Measurements from ENCODE around the gene STX2.
"Not testable (repeated sequence)": the region's sequence is repeated elsewhere in the genome, so short reads cannot be mapped to it uniquely, and the experiment has no call there.

The STX2 gene

GRCh38 chr12:130868412-130868811 is 29.4 kb upstream of the STX2 start:
- DNase-seq: no peak

DNA sequence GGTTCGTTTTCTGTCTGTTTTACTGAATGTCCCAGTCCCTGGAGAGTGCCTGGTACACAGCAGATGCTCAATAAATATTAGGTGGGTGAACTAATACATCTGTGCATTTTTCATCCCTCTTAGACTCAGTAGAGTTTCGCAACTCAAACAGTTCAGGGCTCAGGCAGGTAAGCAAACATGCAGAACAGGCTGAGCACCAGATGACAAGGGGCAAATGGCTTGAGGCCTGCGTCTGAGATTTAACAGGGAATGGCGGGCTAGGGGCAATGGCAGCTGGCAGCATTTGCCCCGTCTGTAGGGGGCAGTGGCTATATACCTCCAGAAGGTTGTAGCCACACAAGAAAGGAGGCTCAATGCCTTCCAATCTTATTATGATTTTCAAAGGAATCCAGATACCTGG is 24.2 kb upstream of the STX2 start:
- no peak for DNase-seq

DNA sequence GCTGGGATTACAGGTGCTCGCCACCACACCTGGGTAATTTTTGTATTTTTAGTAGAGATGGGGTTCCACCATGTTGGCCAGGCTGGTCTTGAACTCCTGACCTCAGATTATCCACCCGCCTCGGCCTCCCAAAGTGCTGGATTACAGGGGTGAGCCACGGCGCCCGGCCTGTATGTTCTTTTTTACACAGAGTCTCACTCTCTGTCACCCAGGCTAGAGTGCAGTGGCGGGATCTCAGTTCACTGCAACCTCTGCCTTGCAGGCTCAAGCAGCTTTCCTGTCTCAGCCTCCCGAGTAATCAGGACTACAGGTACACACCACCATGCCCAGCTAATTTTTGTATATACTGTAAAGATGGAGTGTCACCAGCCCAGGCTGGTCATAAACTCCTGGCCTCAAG is 23.7 kb upstream of the STX2 start:
- DNase-seq: not testable (repeated sequence)

- no peak for DNase-seq
Observed at GRCh38 chr12:130862161-130862560, 23.1 kb upstream of the STX2 start.

DNA sequence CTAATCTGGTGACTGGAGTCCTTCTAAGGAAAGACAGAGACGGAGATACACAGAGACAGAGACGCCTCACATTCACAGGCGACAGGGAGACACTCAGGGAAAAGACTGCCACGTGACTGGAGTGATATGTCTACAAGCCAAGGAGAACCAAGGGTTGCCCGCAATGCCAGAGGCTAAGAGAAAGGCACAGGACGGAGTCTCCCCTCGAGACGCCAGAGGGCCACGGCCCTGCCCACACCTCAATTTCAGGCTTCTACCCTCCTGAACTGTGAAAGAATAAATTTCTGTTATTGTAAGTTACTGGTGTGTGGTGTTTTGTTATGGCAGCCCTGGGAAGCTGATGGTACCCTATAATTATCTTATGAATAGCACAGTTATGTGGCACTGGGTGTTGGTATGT is 21.3 kb upstream of the STX2 start:
- no peak for DNase-seq

- no peak for DNase-seq
Observed at GRCh38 chr12:130859161-130859560, 20.1 kb upstream of the STX2 start.

DNA sequence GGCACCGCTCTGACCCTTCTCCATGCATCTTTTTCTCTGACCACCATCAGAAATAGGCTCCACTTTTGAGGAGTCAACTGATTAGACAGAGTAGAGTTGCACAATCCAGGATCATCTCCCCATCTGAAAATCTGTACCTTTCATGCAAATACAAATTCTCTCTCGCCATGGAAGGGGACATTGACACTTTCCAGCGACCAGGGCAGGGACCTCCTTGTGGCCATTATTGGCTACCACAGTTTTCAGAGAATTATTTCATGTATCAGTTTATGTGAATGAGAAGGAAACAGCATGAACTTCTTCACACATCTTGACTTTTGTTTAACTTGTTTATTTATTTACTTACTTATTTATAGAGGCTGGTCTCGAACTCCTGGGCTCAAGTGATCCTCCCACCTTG is 19.0 kb upstream of the STX2 start:
- DNase-seq: no peak

DNA sequence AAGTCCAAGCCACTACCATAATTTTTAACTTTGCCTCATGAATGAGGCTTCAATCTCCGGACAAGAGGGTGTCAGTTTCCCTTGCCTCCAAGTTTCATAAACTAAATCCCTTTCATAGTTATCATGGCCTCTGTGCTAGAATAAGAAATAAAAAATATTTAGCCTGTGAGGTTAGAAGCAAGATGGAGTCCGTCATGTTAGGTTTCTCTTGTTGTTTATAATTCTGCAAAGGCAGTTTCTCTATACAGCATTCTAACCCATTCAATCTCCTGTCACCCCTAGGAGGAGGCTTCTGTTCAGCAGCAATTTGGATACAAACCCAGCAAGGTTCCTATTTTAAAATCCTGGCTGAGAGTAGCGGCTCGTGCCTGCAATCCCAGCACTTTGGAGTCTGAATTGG is 17.0 kb upstream of the STX2 start:
- no peak for DNase-seq

DNA sequence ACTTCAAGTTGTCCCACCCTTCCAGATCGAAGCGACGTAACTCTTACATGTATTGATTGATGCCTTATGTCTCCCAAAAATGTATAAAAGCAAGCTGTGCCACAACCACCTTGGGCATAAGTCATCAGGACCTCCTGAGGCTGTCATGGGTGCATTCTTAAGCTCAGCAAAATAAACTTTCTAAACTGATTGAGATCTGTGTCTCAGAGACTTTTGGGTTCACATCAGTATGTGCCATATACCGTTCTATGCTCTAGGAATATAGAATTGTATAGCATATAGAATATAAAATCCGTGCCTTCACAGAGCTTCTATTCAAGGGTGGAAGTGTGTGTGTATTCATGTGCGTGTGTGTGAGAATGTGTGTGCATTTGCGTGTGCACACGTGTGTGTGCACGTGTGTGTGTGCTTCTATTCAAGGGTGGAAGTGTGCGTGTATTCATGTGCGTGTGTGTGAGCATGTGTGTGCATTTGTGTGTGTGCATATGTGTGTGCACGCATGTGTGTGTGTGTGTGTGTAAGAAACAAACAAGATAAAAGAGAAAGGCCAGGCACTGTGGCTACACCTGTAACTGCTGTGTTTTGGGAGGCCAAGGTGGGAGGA is 11.5 kb upstream of the STX2 start:
- no peak for DNase-seq

- no peak for DNase-seq
Observed at GRCh38 chr12:130849561-130850417, 10.7 kb upstream of the STX2 start.

- not testable (repeated sequence) for DNase-seq
Observed at GRCh38 chr12:130848785-130849305, 9.8 kb upstream of the STX2 start.

- DNase-seq: not testable (repeated sequence)
Observed at GRCh38 chr12:130848105-130848504, 9.1 kb upstream of the STX2 start.

GRCh38 chr12:130847112-130847511 is 8.1 kb upstream of the STX2 start:
- DNase-seq: no peak

GRCh38 chr12:130846369-130846768 is 7.3 kb upstream of the STX2 start:
- DNase-seq: no peak

- no peak for DNase-seq
Observed at GRCh38 chr12:130839770-130840404, 837 bp upstream of the STX2 start.

DNA sequence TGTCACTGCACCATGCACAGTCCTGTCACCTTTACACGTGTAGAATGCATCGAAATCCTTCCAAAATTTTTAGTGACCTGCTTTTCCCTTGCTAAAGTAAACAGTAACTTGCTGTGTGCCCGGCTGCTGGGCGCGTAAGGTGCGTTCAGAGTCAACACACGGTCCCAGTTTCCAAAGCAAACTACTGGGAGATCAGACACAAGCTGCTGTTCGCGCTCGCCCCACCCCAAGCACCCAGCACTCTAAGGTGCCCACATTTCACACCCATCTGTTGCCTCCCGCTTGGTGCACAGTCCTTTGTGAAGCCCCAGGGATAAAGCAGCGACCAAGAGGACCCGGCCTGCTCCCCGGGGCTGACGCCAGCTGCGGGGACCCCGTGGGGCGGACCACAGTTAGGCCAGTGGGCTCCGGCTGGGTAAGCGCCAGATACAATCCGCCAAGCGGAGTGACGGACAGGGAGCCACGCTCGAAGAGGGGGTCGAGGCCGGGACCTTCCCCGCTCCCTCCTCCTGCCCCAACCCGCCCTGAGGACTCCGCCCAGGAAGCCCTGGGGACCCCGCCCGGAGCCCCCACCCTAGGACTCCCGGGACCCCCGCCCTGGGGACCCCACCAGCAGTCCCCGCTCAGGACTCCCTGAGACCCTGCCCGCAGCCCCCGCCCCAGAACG is 633 bp downstream of the STX2 start:
- no peak for DNase-seq

GRCh38 chr12:130835436-130835835 is 3.6 kb downstream of the STX2 start:
- DNase-seq: no peak

DNA sequence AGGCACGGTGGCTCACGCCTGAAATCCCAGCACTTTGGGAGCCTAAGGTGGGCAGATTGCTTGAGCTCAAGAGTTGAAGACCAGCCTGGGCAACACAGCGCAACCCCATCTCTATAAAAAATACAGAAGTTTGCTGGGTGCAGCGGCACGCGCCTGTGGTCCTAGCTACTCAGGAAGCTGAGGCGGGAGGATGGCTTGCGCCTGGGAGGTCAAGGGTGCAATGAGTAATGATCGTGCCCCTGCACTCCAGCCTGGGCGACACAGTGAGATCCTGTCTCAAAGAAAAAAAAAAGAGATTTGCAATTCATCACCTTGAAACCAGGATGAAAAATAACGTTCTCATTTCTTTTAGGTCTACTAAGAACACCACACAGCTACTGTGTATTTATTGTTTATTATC is 4.0 kb downstream of the STX2 start:
- DNase-seq: no peak

- no peak for DNase-seq
Observed at GRCh38 chr12:130832561-130833209, 6.4 kb downstream of the STX2 start.

DNA sequence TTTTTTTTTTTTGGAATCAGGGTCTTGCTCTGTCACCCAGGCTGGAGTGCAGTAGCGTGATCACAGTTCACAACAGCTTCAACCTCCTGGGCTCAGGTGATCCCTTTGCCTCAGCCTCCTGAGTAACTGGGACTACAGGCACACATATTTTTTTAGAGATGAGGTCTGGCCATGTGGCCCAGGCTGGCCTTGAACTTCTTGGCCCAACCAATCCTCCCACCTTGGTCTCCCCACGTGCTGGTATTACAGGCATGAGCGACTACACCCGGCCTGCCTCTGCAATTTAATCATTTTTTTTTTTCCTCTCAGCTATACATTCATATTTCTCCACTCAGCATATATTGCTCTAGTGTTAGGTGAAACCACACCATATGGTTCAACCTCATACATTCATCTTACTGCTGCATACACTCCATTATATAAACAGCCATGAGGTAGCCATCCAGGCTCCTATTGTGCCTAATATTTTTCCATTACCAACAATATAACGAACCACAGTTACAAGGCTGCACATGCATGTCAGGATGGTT is 7.1 kb downstream of the STX2 start:
- DNase-seq: no peak

DNA sequence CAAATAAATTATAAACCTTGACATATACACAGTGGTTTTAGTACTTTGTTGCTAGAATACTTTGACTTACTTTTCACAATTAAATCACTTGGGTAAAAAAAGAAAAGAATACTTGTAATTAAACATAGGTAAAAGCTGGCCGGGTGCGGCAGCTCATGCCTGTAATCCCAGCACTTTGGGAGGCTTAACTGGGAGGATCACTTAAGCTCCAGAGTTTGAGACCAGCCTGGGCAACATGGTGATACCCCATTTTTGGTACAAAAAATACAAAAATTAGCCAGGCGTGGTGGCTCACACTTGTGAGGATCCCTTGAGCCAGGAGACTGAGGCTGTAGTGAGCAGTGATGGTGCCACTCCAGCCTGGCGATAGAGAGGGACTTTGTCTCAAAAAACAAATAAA is 7.8 kb downstream of the STX2 start:
- no peak for DNase-seq

DNA sequence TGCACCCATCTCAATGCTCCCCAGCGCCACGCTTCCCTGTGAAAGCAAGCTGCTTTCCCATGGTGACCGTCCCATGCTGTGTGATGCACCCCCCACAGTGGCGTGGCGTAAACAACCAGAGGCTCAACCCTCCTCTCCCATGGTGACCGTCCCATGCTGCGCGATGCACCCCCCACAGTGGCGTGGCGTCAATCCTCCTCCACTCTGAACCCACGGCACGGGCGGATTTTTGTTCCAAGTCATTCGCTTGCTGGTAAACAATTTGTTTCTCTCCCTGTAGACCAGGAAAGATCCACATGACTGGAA is 8.9 kb downstream of the STX2 start:
- no peak for DNase-seq

Data from CD4-positive, alpha-beta T cell treated with Interferon gamma for 1 hour (primary cell).